HG03196 (cell line): ENCODE data around the gene NR1H4.
"Not testable (repeated sequence)": the region's sequence is repeated elsewhere in the genome, so short reads cannot be mapped to it uniquely, and the experiment has no call there.

ENCODE experiments used
- ATAC-seq: cut with Tn5 transposase; IDR thresholded peaks from one replicate; pipeline ENCODE4 v1.9.1; 2021; ENCODE audit not compliant: unreplicated experiment

The NR1H4 gene

GRCh38 chr12:100472325-100472724 is 1.3 kb upstream of the NR1H4 start:
- ATAC-seq = no peak

- ATAC-seq = no peak
These were observed 483 bp upstream of the NR1H4 start for GRCh38 chr12:100473050-100473715.

- no peak for ATAC-seq
These were observed 951 bp downstream of the NR1H4 start for GRCh38 chr12:100474617-100475016.

DNA sequence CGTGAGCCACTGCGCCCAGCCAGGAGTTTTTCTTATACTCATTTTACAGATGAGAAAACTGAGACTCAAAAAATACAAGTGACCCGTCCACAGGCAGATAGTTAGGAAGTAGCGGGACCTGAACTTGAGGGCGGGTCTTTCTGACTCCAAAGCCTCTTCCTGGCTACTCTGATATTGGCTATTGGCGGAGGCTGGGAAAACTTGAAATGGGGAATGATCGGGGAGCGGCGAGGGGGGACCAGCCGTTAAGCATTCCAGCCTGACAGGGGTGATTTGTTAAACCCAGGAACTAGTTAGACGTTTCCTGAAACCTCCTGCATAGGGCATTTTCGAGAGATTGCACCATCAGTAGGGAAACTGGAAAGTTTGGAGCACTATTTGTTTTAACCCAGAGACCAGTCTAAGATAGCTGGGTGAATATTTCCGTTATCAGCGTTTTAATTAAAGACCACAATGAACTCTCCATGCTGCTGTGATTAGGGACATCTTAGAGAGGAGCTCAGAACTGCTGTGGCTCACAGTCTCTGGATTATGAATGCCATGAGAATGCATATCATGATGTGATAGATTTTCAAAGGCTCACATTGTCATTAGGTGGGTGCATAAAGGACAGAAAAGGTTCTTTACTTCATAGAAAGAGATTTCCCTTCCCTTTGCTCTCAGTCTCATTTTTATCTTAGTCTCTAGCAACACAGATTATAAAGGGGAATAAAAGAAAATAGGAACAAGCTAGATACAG is 2.5 kb downstream of the NR1H4 start:
- ATAC-seq = no peak

- ATAC-seq = no peak
These were observed 7.4 kb downstream of the NR1H4 start for GRCh38 chr12:100481021-100481420.

GRCh38 chr12:100484183-100484886 is 10.7 kb downstream of the NR1H4 start:
- ATAC-seq = no peak

DNA sequence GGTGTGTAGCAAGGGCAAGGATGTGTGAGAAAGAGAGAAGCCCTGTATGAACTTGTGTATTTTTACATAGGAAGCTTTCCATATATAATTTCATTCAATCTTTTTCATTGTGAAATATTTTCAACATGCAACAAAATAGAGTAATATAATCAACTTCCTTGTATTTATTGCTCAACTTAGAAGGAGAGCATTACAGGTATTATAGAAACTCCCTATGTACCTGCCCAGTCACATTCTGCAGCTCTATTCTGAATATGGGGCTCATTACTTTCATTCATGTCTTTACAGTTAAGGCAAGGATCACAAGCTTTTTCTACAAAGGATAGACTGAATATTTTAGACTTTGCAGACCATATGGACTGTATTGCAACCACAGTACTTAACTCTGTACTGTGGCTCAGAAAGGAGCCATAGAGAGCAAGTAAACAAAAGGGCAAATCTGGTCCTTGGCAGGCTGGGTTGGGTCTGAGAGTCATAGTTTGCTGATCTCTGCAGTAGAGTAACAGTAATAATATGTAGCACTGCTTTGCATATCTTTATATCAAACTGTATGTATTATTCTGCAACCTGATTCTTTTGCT is 11.3 kb downstream of the NR1H4 start:
- no peak for ATAC-seq

DNA sequence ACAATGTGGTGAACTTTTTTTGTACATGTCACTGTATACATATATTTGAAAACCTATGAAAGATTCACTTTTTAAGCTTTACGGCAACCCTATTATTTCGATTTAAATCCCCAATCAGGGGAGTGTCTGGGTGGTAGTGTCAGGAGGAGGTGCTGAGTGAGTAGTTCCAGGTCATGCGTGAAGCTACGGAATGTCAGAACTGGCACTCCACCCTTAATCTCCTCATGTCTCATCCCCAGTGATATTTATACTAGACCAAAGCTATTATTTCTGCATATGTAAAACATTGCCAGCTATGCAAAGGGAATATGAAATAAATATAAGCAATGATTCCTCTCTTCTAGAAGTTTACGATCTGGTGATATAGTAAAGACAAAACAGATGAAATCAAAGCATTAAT is 12.3 kb downstream of the NR1H4 start:
- ATAC-seq = no peak

GRCh38 chr12:100489251-100489820 is 15.7 kb downstream of the NR1H4 start:
- ATAC-seq = no peak

GRCh38 chr12:100490056-100490455 is 16.4 kb downstream of the NR1H4 start:
- ATAC-seq = no peak

DNA sequence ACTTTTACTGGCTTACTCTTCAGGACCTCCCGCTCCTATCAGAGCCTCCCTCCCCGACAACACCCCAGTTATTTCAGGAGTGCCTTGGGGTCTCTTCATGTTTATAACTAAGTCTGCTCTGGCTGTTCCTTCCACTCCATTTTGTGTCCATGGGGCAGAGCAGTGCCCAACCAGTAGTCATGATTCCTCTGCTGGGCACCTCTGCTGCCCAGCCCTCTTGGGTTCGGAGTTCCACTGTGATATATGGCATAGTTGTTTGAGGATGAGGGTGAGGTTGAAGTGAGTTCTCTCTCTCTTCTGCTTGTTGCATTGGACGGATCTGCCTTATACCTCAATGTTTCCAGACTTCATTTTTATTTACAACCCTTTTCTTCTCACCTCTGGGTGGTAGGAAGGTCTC is 17.4 kb downstream of the NR1H4 start:
- no peak for ATAC-seq

- no peak for ATAC-seq
These were observed 19.8 kb downstream of the NR1H4 start for GRCh38 chr12:100493396-100494012.

- no peak for ATAC-seq
These were observed 20.4 kb downstream of the NR1H4 start for GRCh38 chr12:100494026-100494425.

GRCh38 chr12:100494538-100494937 is 20.9 kb downstream of the NR1H4 start:
- no peak for ATAC-seq

- no peak for ATAC-seq
These were observed 23.6 kb downstream of the NR1H4 start for GRCh38 chr12:100497105-100497795.

GRCh38 chr12:100498141-100498540 is 24.5 kb downstream of the NR1H4 start:
- no peak for ATAC-seq

GRCh38 chr12:100499416-100499815 is 25.8 kb downstream of the NR1H4 start:
- ATAC-seq = no peak

GRCh38 chr12:100502718-100503117 is 29.1 kb downstream of the NR1H4 start:
- ATAC-seq = not testable (repeated sequence)

- no peak for ATAC-seq
These were observed 29.6 kb downstream of the NR1H4 start for GRCh38 chr12:100503228-100503628.

DNA sequence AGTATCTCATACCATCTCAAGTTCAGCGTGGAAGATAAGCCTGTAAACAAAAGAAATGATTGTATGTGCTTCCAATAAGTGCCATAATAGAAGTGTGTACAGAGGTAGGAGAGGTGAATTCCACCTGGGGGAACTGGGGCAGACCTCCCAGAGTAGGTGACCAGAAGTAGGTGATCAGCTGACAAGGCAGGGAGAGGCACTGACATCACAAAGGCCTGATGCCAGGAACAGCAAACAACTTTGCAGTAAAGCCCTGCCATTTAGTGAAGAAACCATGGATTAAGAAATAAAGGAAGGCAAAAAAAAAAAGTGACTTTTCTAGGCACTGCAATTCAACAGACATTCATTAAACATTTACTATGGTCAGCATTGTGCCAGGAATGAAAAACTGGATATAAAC is 31.1 kb downstream of the NR1H4 start:
- ATAC-seq = no peak
